ENCODE data around the gene ZKSCAN4. TPM values are rescaled to one million over a fixed set of nuclear protein-coding genes. Genes with fewer than 3 reads are reported as not detected.

ZKSCAN4 gene
- total RNA-seq, 1 experiment from 2014 or later = 5.5 TPM

- Mint-ChIP-seq H3K4me3 (ENCODE audit: unreplicated experiment) (no peak overlapping the region), H3K27ac (ENCODE audit: unreplicated experiment) (no peak overlapping the region), H3K27me3 (ENCODE audit: insufficient read depth, unreplicated experiment) (no peaks in the 10 kb centered on the region), H3K9me3 (ENCODE audit: unreplicated experiment) (no peaks in the 10 kb centered on the region), H3K4me1 (ENCODE audit: low read depth, unreplicated experiment) (no peaks in the 10 kb centered on the region), H3K36me3 (ENCODE audit: insufficient read depth, unreplicated experiment) (no peaks in the 10 kb centered on the region)
- Histone ChIP-seq H3K4me3 (ENCODE audit: low read depth, low read length) (no peak overlapping the region), H3K36me3 (ENCODE audit: control insufficient read depth, insufficient read depth, low read length) (no peaks in the 10 kb centered on the region), H3K4me1 (no peaks in the 10 kb centered on the region), H3K27me3 (replicated peaks; ENCODE audit: control insufficient read depth, insufficient read depth, low read length) (no peaks in the 10 kb centered on the region), H3K9me3 (no peaks in the 10 kb centered on the region)
- intact Hi-C loops (cut with micrococcal nuclease; ENCODE audit: unreplicated experiment) = no loop called here
- no peak for DNase-seq
- ChIA-PET POLR2A (no interaction called here), CTCF (no interaction called here)
- no peak for TF ChIP-seq CTCF (IDR thresholded peaks at IDR 0.05; ENCODE audit: insufficient read depth in 1 of 2, low read depth in 1 of 2, low read length in 1 of 2, severe bottlenecking in 1 of 2, unreplicated experiment in 1 of 2)
- BruUV-seq (replicated peaks) = no TSS peak
These were observed 12.4 kb downstream of the ZKSCAN4 start for GRCh38 chr6:28239636-28240035.

- POLR2A ChIA-PET = no interaction called here
- H3K27ac Mint-ChIP-seq (ENCODE audit: unreplicated experiment) = no peak overlapping the region
- intact Hi-C loops (cut with micrococcal nuclease; ENCODE audit: unreplicated experiment) = no loop called here
These were observed 16.1 kb downstream of the ZKSCAN4 start for GRCh38 chr6:28235912-28236452.

GRCh38 chr6:28232785-28233184, 19.3 kb downstream of the ZKSCAN4 start:
- POLR2A ChIA-PET = no interaction called here
- peaks cover 38% of the 10 kb centered on the region for H3K36me3 Mint-ChIP-seq (ENCODE audit: insufficient read depth, unreplicated experiment)

More at GRCh38 chr6:28235912-28236452, 16.1 kb downstream of the ZKSCAN4 start:
- H3K4me3 Mint-ChIP-seq (ENCODE audit: unreplicated experiment) = no peak overlapping the region
- Histone ChIP-seq H3K4me1 (no peaks in the 10 kb centered on the region), H3K27me3 (replicated peaks; ENCODE audit: control insufficient read depth, insufficient read depth, low read length) (no peaks in the 10 kb centered on the region), H3K4me3 (ENCODE audit: low read depth, low read length) (no peak overlapping the region), H3K36me3 (ENCODE audit: control insufficient read depth, insufficient read depth, low read length) (no peaks in the 10 kb centered on the region; the same call in 1 of the 2 replicates), H3K9me3 (no peaks in the 10 kb centered on the region)
- BruUV-seq (replicated peaks) = no TSS peak
- no peaks in the 10 kb centered on the region for H3K9me3 Mint-ChIP-seq (ENCODE audit: unreplicated experiment)
- no peaks in the 10 kb centered on the region for H3K4me1 Mint-ChIP-seq (ENCODE audit: low read depth, unreplicated experiment)
- DNase-seq = no peak
- H3K36me3 Mint-ChIP-seq (ENCODE audit: insufficient read depth, unreplicated experiment) = peaks cover 10% of the 10 kb centered on the region
- no peak for TF ChIP-seq CTCF (IDR thresholded peaks at IDR 0.05; ENCODE audit: insufficient read depth in 1 of 2, low read depth in 1 of 2, low read length in 1 of 2, severe bottlenecking in 1 of 2, unreplicated experiment in 1 of 2)
- CTCF ChIA-PET = no interaction called here
- H3K27me3 Mint-ChIP-seq (ENCODE audit: insufficient read depth, unreplicated experiment) = no peaks in the 10 kb centered on the region

More at GRCh38 chr6:28232785-28233184, 19.3 kb downstream of the ZKSCAN4 start:
- Mint-ChIP-seq H3K27me3 (ENCODE audit: insufficient read depth, unreplicated experiment) (no peaks in the 10 kb centered on the region), H3K27ac (ENCODE audit: unreplicated experiment) (no peak overlapping the region), H3K4me3 (ENCODE audit: unreplicated experiment) (no peak overlapping the region), H3K9me3 (ENCODE audit: unreplicated experiment) (no peaks in the 10 kb centered on the region), H3K4me1 (ENCODE audit: low read depth, unreplicated experiment) (no peaks in the 10 kb centered on the region)
- no peaks in the 10 kb centered on the region; the same call in 1 of the 2 replicates for H3K36me3 ChIP-seq (ENCODE audit: control insufficient read depth, insufficient read depth, low read length)
- no peak for TF ChIP-seq CTCF (IDR thresholded peaks at IDR 0.05; ENCODE audit: insufficient read depth in 1 of 2, low read depth in 1 of 2, low read length in 1 of 2, severe bottlenecking in 1 of 2, unreplicated experiment in 1 of 2)
- no TSS peak for BruUV-seq (replicated peaks)
- H3K4me1 ChIP-seq = no peaks in the 10 kb centered on the region
- no peaks in the 10 kb centered on the region for H3K27me3 ChIP-seq (replicated peaks; ENCODE audit: control insufficient read depth, insufficient read depth, low read length)
- no peak for DNase-seq
- H3K4me3 ChIP-seq (ENCODE audit: low read depth, low read length) = no peak overlapping the region
- intact Hi-C loops (cut with micrococcal nuclease; ENCODE audit: unreplicated experiment) = no loop called here
- CTCF ChIA-PET = no interaction called here
- H3K9me3 ChIP-seq = no peaks in the 10 kb centered on the region

All from Caco-2 (cell line).